Tibial nerve (tissue), 4 donors: ENCODE data around the gene CCDC158. TPM values are rescaled to one million over a fixed set of nuclear protein-coding genes. Genes with fewer than 3 reads are reported as not detected.

Experiments used
- DNase-seq, 2 donors: peaks; one replicate each; pipeline ENCODE4 v3.0.0-alpha.2; 2019; ENCODE audit warnings: low spot score in 2 of 2
- H3K27ac ChIP-seq, 4 donors: fragments of 200-600 bp; sonication (generic) in 3 of 4; one replicate each; pipeline ENCODE4 v1.5.1; 2017 to 2019; ENCODE audit warnings: mild to moderate bottlenecking in 1 of 4
- H3K27me3 ChIP-seq, 2 donors: fragments of 200-600 bp; sonication (generic) in 1 of 2; one replicate each; pipeline versions ENCODE4 v1.5.1 to v1.6.0; 2017 to 2019
- H3K36me3 ChIP-seq, 3 donors: fragments of 200-600 bp; sonication (generic); one replicate each; pipeline ENCODE4 v1.5.1; 2018 to 2019
- H3K4me1 ChIP-seq, 4 donors: fragments of 200-600 bp; sonication (generic) in 3 of 4; one replicate each; pipeline ENCODE4 v1.5.1; 2017 to 2019
- H3K4me3 ChIP-seq, 4 donors: fragments of 200-600 bp; sonication (generic) in 3 of 4; one replicate each; pipeline ENCODE4 v1.5.1; 2017 to 2019; ENCODE audit warnings: mild to moderate bottlenecking in 1 of 4, moderate library complexity in 1 of 4
- H3K9me3 ChIP-seq, 4 donors: fragments of 200-600 bp; sonication (generic) in 3 of 4; one replicate each; pipeline ENCODE4 v1.5.1; 2017 to 2019
- EP300 ChIP-seq, 2 donors: sonication (generic); formaldehyde crosslinking; IDR thresholded peaks; one replicate each; pipeline ENCODE4 v1.6.1; 2017; ENCODE audit warnings: antibody characterized with exemption in 2 of 2, mild to moderate bottlenecking in 1 of 2
- POLR2A ChIP-seq, 2 donors: fragments of 450-650 bp; IDR thresholded peaks; one replicate each; pipeline ENCODE4 v1.6.1; 2017; ENCODE audit warnings: antibody characterized with exemption in 2 of 2, mild to moderate bottlenecking in 2 of 2, moderate library complexity in 2 of 2
- whole genome bisulfite sequencing, 2 donors: methylation state at CpG; one replicate each; pipeline ENCODE4 v1.1.5; 2018; 5-methylcytosine and 5-hydroxymethylcytosine counted together
- small RNA-seq: library from RNA; depleted of rRNA; stranded (forward); fragments of <200 nt; gene quantifications from one replicate; pipeline ENCODE3, GENCODE V24; 2016
- total RNA-seq, 4 donors: library from RNA; depleted of rRNA; stranded (reverse); fragments of >200 nt; gene quantifications; one replicate each; pipeline ENCODE4 v1.1.0, GENCODE V29; 2016
- TF ChIP-seq, protein P1 (sequence below), 5 experiments: fragments of 200-600 bp in 3 of 5; fragments of 450-650 bp in 2 of 5; sonication (generic) in 3 of 5; IDR thresholded peaks; one replicate each; pipeline ENCODE4 v1.5.1; 2016 to 2019; ENCODE audit warnings: antibody characterized with exemption in 5 of 5, mild to moderate bottlenecking in 3 of 5, moderate library complexity in 2 of 5

Gene CCDC158
- total RNA-seq, 4 donors from 2014 or later = 0.39 to 8.4 (median 0.86) TPM

DNA sequence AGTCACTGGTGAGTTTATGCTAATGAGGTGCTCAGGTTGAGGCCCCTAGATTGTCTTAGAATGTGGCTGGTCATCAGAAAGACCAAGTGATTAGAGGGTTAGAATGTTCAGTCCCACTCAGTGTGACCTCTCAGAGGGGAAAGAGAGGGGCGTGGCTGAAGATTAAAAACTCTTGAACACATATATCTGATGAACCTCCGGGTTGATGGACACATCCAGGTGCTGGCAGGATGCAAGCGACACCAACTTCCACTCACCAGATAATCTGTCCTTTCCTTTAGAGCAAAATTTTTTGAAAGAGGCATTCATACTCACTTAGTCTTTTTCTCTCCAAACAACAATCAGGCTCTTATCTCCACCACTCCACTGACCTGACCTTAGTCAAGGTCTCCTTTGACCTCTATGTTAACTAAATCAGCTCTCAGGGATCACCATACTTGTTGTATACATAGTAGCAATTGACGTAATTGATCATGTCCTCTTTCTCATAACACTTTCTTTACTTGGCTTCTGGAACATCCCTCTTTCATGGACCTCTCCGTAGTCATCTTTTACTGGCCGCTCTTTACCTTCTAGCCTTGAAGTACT, 155.2 kb downstream of the CCDC158 start:
- H3K4me3 ChIP-seq = no peak overlapping the region
- H3K36me3 ChIP-seq = peaks cover 0 to 5% (median 0%) of the 10 kb centered on the region in 3 donors
- H3K4me1 ChIP-seq = no peaks in the 10 kb centered on the region
- H3K9me3 ChIP-seq = no peaks in the 10 kb centered on the region
- WGBS, 2 donors = 65 to 68% methylated on average over 6 of the region's 6 CpGs
- no peaks in the 10 kb centered on the region for H3K27me3 ChIP-seq
- no peak overlapping the region for H3K27ac ChIP-seq
- TF ChIP-seq, protein P1, sequence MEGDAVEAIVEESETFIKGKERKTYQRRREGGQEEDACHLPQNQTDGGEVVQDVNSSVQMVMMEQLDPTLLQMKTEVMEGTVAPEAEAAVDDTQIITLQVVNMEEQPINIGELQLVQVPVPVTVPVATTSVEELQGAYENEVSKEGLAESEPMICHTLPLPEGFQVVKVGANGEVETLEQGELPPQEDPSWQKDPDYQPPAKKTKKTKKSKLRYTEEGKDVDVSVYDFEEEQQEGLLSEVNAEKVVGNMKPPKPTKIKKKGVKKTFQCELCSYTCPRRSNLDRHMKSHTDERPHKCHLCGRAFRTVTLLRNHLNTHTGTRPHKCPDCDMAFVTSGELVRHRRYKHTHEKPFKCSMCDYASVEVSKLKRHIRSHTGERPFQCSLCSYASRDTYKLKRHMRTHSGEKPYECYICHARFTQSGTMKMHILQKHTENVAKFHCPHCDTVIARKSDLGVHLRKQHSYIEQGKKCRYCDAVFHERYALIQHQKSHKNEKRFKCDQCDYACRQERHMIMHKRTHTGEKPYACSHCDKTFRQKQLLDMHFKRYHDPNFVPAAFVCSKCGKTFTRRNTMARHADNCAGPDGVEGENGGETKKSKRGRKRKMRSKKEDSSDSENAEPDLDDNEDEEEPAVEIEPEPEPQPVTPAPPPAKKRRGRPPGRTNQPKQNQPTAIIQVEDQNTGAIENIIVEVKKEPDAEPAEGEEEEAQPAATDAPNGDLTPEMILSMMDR (IDR thresholded peaks at IDR 0.05) = no peak
- no peak for TF ChIP-seq EP300 (IDR thresholded peaks at IDR 0.05)
- no peak for TF ChIP-seq POLR2A (IDR thresholded peaks at IDR 0.05)
- no peak for DNase-seq

Small RNA genes within 50 kb of the gene (small RNA-seq; reads per million reads assigned to genes)
- gene RF00278 (not detected), gene RNU6-1000P (not detected)

Other genes starting within 250 kb of the CCDC158 start
- gene SCARB2, start 207.3 kb downstream of the CCDC158 start, total RNA-seq = 100 to 1,000 TPM; 126 to 219 (median 143) TPM
- gene FAM47E, start 169.4 kb downstream of the CCDC158 start, total RNA-seq = 1 to 10 TPM in 3 of 4 donors, under 1 TPM in 1; 0.30 to 4.6 (median 1.5) TPM
- 10 to 100 TPM in 2 of 4 donors, 1 to 10 TPM in 2; 2.3 to 11.1 (median 6.7) TPM for gene STBD1, start 114.4 kb downstream of the CCDC158 start, total RNA-seq
- gene SHROOM3, start 14.1 kb upstream of the CCDC158 start, total RNA-seq = 10 to 100 TPM; 28.0 to 49.8 (median 37.9) TPM